GM10847 (cell line): ENCODE results near the gene GABRD.

Experiments
- POLR2A ChIP-seq: IDR thresholded peaks from 2 replicates; pipeline ENCODE4 v1.6.1; 2011; ENCODE audit not compliant: insufficient read length; ENCODE audit errors: extremely low read depth

GABRD gene

GRCh38 chr1:2052054-2052679 is 33.0 kb downstream of the GABRD start:
- no peak for TF ChIP-seq POLR2A

DNA sequence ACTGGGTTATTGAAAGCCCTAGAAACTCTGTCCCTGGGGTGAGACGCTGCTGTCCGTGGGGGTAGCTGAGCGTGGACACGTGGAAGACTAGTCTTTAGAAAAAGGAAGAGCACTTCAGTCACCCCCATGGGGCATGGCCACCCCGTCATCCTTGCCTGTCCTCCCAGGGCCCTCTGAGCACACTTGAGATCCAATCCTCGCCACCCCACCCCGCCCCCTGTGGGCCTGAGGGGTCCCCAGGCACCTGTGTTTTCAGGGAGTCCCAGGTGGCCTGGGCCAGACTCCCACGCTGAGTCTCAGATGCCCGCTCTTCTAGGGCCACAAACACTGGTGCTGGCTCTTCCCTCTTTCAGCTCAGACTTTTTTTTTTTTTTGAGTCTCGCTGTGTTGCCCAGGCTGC is 33.6 kb downstream of the GABRD start:
- no peak for TF ChIP-seq POLR2A

- TF ChIP-seq POLR2A, result no peak
Observed at GRCh38 chr1:2053217-2053616, 34.1 kb downstream of the GABRD start.

DNA sequence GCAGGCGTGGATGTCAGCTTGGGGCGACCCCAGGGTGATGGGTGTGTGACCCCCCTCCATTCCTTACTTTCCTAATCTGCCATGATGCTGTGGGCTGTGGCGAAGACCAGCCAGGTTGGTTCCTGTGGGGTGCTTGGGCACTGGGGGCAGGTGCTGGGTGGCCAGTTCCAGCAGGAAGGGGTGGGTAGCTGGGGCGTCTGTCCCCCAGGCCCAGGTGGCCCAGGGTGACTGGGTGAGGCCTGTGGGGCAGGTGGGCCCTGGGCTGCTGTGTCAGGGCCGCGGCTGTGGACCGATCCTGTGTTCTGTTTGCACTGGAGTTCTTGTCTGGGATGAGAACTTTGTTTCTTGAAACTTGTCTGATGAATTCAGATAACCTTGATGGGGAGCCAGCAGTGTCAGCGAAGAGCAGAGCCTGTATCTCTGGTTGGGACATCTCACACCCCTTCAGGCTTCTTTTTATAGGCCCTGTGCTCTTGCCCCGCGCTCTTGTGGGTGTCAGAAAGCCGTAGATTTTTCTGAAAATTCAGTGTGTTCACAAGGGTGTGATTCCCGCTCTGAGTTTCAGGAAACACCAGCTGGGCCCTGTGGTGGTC is 34.7 kb downstream of the GABRD start:
- no peak for TF ChIP-seq POLR2A

GRCh38 chr1:2054560-2054959 is 35.4 kb downstream of the GABRD start:
- TF ChIP-seq POLR2A, result no peak

- TF ChIP-seq POLR2A, result no peak
Observed at GRCh38 chr1:2055911-2056575, 36.9 kb downstream of the GABRD start.

- TF ChIP-seq POLR2A, result no peak
Observed at GRCh38 chr1:2056955-2057590, 37.9 kb downstream of the GABRD start.

DNA sequence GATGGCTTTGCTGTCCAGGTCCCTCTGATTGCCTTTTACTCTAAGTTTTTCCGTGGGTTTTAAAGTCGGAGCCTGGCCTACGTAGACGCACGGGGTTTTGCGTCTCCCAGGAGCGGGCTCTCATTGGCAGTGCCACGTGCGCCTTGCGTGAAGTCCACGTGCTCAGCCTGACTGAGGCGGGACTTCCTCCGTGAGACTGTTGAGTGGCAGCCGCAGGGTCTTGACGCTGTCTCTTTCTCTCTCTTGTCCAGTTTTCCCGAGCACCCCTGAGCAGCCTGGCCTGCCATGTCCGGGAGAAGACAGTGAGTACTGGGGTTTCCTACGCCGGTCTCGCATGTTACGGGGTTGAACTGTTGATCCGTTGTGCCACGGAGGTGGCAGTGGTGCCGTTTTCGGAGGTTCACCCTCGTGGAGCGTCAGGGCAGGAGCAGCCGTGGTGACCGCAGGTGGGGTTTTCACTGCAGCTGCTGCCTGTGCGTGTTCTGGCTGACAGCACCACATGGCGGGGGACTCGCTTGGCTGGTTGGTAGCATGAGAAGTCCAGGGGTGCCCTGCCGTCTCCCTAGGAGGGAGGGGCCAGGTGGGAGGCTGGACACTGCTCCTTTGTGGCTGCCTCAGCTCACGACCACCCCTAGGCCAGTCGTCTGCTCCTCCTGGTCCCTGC is 40.3 kb downstream of the GABRD start:
- TF ChIP-seq POLR2A, result no peak

GRCh38 chr1:2060072-2060471 is 40.9 kb downstream of the GABRD start:
- no peak for TF ChIP-seq POLR2A

DNA sequence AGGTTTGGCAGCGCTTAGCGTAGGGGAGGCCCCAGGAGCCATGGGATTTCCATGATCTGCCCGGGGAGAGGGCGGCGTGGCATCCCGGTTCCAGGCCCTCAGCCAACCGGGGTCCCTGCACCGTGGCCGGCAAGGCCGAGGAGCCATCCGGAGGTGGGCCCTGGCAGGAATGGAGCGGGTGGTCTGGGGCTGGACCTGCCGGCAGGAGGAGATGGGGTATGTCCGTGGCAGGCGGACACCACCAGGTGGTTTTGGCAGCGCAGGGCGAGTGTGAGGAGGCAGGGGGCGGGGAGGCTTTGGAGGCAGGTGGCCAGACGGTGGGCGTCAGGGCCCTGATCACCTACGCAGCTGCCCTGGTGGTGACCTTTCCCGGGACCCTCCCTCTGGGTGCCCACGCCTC is 41.4 kb downstream of the GABRD start:
- no peak for TF ChIP-seq POLR2A

GRCh38 chr1:2061065-2061778 is 42.1 kb downstream of the GABRD start:
- no peak for TF ChIP-seq POLR2A

DNA sequence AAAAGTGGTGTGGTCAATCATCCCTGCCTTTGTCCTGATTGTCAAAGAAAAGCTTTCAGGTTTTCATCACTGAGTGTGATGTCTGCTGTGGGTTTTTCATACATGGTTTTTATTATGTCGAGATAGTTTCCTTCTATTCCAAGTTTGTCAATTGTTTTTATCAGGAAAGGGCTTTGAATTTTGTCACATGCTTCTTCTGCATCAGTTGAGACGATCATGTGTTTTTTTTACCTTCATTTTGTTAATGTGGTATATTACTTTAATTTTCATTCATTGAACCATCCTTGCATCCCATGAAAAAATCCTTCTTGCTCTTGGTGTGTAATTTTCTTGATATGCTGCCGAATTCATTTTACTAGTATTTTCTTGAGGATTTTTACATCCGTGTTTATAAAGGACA is 46.6 kb downstream of the GABRD start:
- TF ChIP-seq POLR2A, result no peak

- TF ChIP-seq POLR2A, result no peak
Observed at GRCh38 chr1:2067393-2067792, 48.2 kb downstream of the GABRD start.

DNA sequence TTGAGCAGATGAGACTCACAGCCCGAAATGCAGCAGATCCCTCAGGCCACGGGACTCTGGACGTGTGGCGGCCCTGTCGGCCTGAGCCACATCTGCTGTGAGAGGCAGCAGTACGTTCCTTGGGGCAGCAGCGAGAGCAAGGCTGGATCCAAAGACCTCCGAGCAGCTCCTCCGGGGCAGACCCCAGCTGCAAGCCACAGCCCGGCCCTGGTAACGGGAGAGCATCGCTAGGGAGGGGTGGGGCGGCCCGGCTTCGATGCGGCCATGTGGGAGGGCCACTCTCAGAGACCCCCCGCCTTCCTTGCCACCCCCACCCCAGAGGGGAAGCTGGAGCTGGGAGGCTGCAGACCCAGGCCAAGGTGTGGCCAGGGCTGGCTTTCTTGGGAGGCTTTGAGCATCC is 48.8 kb downstream of the GABRD start:
- TF ChIP-seq POLR2A, result no peak

GRCh38 chr1:2068951-2069350 is 49.8 kb downstream of the GABRD start:
- TF ChIP-seq POLR2A, result no peak
